Measurements from ENCODE around the gene TBPL1.
"Not testable (repeated sequence)": the region's sequence is repeated elsewhere in the genome, so short reads cannot be mapped to it uniquely, and the experiment has no call there.

DNA sequence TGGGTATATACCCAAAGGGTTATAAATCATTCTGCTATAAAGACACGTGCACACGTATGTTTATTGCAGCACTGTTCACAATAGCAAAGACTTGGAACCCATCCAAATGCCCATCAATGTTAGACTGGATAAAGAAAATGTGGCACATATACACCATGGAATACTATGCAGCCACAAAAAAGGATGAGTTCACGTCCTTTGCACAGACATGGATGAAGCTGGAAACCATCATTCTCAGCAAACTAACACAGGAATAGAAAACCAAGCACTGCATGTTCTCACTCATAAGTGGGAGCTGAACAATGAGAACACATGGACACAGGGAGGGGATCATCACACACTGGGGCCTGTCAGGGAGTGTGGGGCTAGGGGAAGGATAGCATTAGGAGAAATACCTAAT lies 16.7 kb upstream of the TBPL1 start:
- not testable (repeated sequence) for TF ChIP-seq EZH2phosphoT487 (IDR thresholded peaks at IDR 0.05; ENCODE audit: low read length); EZH2 (optimal IDR thresholded peaks at IDR 0.05; ENCODE audit: low read depth, low read length)
- TF ChIP-seq, protein P1, sequence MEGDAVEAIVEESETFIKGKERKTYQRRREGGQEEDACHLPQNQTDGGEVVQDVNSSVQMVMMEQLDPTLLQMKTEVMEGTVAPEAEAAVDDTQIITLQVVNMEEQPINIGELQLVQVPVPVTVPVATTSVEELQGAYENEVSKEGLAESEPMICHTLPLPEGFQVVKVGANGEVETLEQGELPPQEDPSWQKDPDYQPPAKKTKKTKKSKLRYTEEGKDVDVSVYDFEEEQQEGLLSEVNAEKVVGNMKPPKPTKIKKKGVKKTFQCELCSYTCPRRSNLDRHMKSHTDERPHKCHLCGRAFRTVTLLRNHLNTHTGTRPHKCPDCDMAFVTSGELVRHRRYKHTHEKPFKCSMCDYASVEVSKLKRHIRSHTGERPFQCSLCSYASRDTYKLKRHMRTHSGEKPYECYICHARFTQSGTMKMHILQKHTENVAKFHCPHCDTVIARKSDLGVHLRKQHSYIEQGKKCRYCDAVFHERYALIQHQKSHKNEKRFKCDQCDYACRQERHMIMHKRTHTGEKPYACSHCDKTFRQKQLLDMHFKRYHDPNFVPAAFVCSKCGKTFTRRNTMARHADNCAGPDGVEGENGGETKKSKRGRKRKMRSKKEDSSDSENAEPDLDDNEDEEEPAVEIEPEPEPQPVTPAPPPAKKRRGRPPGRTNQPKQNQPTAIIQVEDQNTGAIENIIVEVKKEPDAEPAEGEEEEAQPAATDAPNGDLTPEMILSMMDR (IDR thresholded peaks at IDR 0.05; ENCODE audit: low read length), result not testable (repeated sequence)
